ENCODE results near the gene ALKBH8. TPM values are rescaled to one million over a fixed set of nuclear protein-coding genes. Genes with fewer than 3 reads are reported as not detected.
"Not testable (repeated sequence)": the region's sequence is repeated elsewhere in the genome, so short reads cannot be mapped to it uniquely, and the experiment has no call there.

ALKBH8 gene
- total RNA-seq, 1 donor from 2014 or later, result 8.0 TPM

GRCh38 chr11:107538821-107539220 is 26.7 kb downstream of the ALKBH8 start:
- DNase-seq, result no peak
- intact Hi-C loops (cut with DNase I), result no loop called here
- ATAC-seq, result no peak

GRCh38 chr11:107538239-107538638 is 27.3 kb downstream of the ALKBH8 start:
- DNase-seq (no peak), ATAC-seq (no peak)
- peaks cover 18% of the 10 kb centered on the region for H3K36me3 ChIP-seq
- no peaks in the 10 kb centered on the region for H3K27me3 ChIP-seq
- no peak overlapping the region for H3K4me3 ChIP-seq
- intact Hi-C loops (cut with DNase I), result no loop called here
- H3K9me3 ChIP-seq, result no peaks in the 10 kb centered on the region
- no peak for TF ChIP-seq CTCF (IDR thresholded peaks at IDR 0.05)
- H3K4me1 ChIP-seq, result no peaks in the 10 kb centered on the region
- H3K27ac ChIP-seq, result no peak overlapping the region

More at GRCh38 chr11:107538821-107539220, 26.7 kb downstream of the ALKBH8 start:
- no peak overlapping the region for H3K4me3 ChIP-seq
- no peak overlapping the region for H3K27ac ChIP-seq
- TF ChIP-seq CTCF (IDR thresholded peaks at IDR 0.05), result no peak
- H3K27me3 ChIP-seq, result no peaks in the 10 kb centered on the region
- no peaks in the 10 kb centered on the region for H3K9me3 ChIP-seq
- peaks cover 23% of the 10 kb centered on the region for H3K36me3 ChIP-seq
- no peaks in the 10 kb centered on the region for H3K4me1 ChIP-seq

DNA sequence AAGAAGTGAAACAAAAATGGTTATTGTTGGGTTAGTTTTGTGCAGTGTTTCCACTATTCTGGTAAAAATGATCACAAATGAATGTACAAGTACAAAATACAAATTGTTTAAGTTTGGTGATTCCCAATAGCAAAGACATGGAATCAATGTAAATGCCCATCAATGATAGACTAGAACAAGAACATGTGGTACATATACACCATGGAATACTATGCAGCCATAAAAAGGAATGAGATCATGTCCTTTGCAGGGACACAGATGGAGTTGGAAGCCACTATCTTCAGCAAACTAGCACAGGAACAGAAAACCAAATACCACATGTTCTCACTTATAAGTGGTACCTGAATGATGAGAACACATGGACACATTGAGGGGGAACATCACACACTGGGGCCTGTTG is 28.4 kb downstream of the ALKBH8 start:
- H3K9me3 ChIP-seq; H3K4me3 ChIP-seq; H3K27me3 ChIP-seq; H3K4me1 ChIP-seq; intact Hi-C loops (cut with DNase I); DNase-seq; H3K27ac ChIP-seq; ATAC-seq: not testable (repeated sequence)
- peaks cover 21% of the 10 kb centered on the region for H3K36me3 ChIP-seq

DNA sequence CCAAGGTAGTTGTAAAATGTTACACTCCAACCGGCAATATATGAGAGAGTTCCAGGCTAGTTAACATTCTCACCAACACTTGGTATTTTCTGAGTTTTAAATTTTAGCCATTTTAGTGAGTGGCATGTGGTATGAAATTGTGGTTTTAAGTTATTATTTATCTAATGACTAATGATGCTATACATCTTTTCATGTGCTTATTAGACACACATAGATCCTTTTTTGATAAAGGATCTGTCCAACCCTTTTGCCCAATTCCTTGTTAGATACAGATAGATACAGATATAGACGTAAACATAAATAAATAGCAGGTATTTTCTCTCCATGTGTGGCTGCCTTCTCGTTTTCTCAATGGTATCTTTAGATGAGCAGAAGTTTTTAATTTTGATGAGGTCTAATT is 39.3 kb downstream of the ALKBH8 start:
- Histone ChIP-seq H3K4me1 (no peaks in the 10 kb centered on the region), H3K9me3 (no peaks in the 10 kb centered on the region), H3K36me3 (peaks cover 26% of the 10 kb centered on the region), H3K27me3 (no peaks in the 10 kb centered on the region), H3K27ac (no peak overlapping the region), H3K4me3 (no peak overlapping the region)
- no peak for TF ChIP-seq CTCF (IDR thresholded peaks at IDR 0.05)
- no peak for DNase-seq
- intact Hi-C loops (cut with DNase I), result no loop called here
- no peak for ATAC-seq

DNA sequence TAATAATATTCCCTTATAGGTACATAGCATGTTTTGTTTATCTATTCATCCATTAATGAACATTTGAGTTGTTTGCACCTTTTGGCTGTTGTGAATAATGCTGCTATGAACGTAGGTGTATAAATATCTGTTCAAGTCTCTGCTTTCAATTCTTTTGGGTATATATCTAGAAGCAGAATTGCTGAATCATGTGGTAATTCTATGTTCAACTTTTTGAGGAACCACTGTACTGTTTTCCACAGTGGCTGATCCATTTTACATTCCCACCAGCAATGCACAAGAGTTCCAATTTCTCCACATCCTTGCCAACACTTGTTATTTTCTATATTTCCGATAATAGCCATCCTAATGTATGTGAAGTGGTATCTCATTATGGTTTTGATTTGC is 56.7 kb downstream of the ALKBH8 start:
- no peaks in the 10 kb centered on the region for H3K9me3 ChIP-seq
- no peak overlapping the region for H3K27ac ChIP-seq
- no peak for DNase-seq
- peaks cover 35% of the 10 kb centered on the region for H3K36me3 ChIP-seq
- intact Hi-C loops (cut with DNase I), result no loop called here
- no peaks in the 10 kb centered on the region for H3K4me1 ChIP-seq
- no peak for TF ChIP-seq CTCF (IDR thresholded peaks at IDR 0.05)
- ATAC-seq, result no peak
- H3K4me3 ChIP-seq, result no peak overlapping the region
- H3K27me3 ChIP-seq, result no peaks in the 10 kb centered on the region

- no peak for DNase-seq
- H3K27ac ChIP-seq, result no peak overlapping the region
- no peaks in the 10 kb centered on the region for H3K9me3 ChIP-seq
- no peak for ATAC-seq
- no peak for TF ChIP-seq CTCF (IDR thresholded peaks at IDR 0.05)
- no peaks in the 10 kb centered on the region for H3K27me3 ChIP-seq
- no peaks in the 10 kb centered on the region for H3K4me1 ChIP-seq
- intact Hi-C loops (cut with DNase I), result no loop called here
- peaks cover 41% of the 10 kb centered on the region for H3K36me3 ChIP-seq
- H3K4me3 ChIP-seq, result no peak overlapping the region
Measured at GRCh38 chr11:107508201-107508857, 57.2 kb downstream of the ALKBH8 start.

All from upper lobe of right lung (tissue), 1 donor.